Mammary epithelial cell (primary cell): ENCODE results near the gene CYP2E1.

ENCODE experiments used
- EZH2 ChIP-seq: IDR thresholded peaks from 2 replicates; pipeline ENCODE4 v1.6.1; 2012; ENCODE audit warnings: low read length, inconsistent platforms, borderline replicate concordance
- TF ChIP-seq, protein P1 (sequence below), 2 donors: IDR thresholded peaks in 1 of 2; conservative IDR thresholded peaks in 1 of 2; 2 replicates each; pipeline ENCODE4 v1.5.1; 2011 to 2012; ENCODE audit warnings: inconsistent platforms in 2 of 2, low read length in 2 of 2, mild to moderate bottlenecking in 2 of 2, control low read depth in 1 of 2, low read depth in 1 of 2; ENCODE audit not compliant: insufficient read depth in 1 of 2; ENCODE audit errors: extremely low read depth in 1 of 2

DNA sequence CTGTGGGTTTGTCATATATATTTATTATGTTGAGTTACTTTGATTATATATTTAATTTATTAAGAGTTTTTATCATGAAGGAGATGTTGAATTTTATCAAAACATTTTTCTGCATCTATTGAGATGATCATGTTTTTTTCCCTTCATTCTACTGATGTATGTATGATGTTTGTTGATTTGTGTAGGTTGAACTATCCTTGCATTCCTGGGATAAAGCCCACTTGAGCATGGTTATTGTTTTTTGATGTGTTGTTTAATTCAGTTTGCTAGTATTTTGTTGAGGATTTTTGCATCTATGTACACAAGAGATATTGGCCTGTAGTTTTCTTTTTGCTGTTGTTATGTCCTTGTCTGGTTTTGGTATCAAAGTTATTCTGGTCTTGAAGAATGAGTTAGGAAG, 42.3 kb upstream of the CYP2E1 start:
- TF ChIP-seq, protein P1, sequence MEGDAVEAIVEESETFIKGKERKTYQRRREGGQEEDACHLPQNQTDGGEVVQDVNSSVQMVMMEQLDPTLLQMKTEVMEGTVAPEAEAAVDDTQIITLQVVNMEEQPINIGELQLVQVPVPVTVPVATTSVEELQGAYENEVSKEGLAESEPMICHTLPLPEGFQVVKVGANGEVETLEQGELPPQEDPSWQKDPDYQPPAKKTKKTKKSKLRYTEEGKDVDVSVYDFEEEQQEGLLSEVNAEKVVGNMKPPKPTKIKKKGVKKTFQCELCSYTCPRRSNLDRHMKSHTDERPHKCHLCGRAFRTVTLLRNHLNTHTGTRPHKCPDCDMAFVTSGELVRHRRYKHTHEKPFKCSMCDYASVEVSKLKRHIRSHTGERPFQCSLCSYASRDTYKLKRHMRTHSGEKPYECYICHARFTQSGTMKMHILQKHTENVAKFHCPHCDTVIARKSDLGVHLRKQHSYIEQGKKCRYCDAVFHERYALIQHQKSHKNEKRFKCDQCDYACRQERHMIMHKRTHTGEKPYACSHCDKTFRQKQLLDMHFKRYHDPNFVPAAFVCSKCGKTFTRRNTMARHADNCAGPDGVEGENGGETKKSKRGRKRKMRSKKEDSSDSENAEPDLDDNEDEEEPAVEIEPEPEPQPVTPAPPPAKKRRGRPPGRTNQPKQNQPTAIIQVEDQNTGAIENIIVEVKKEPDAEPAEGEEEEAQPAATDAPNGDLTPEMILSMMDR (conservative IDR thresholded peaks at IDR 0.05 in 1 of 2, IDR thresholded peaks at IDR 0.05 in 1 of 2; ENCODE audit: extremely low read depth in 1 of 2, insufficient read depth in 1 of 2, low read depth in 1 of 2, low read length in 2 of 2), result no peak
- no peak for TF ChIP-seq EZH2
